Measurements from ENCODE around the gene AGPAT4. TPM values are rescaled to one million over a fixed set of nuclear protein-coding genes. Genes with fewer than 3 reads are reported as not detected.

The AGPAT4 gene
- total RNA-seq, 1 donor from 2014 or later: 2.2 TPM

DNA sequence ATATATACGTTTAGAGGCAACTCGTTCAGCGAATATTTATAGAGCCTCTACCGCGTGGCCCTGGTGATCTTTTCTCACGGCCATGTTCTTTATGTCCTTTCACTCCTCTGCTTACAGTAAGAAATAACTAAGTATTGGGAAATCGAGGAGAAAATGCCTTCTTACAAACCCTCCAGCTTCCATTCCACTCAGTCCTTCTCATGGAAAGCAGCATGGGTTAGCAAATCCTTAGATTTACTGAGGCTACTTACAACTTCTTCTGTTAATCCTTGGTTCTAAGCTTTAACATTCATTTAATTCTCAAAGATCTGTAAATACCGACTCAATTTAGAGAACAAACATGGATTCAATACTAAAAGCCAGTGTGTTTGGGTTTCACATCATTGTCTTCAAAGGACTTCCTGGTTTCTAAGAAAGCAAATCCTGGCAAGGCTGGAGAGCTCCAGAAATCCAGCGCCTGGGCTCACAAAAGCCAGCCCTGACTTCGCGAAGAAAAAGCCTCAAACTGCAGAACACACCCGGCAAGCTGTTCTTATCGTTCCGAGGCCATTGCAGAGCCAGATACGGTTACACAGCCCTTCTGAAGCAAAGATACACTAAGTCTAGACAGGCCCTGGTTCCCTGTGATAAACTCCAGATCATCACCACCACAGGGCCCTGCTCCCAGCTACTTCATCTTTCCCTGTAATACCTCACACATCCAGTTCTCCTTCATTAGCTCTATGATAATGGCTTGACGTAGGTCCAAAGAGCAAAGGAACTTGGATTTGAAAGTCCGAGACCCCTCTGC is 19.2 kb downstream of the AGPAT4 start:
- Histone ChIP-seq H3K4me3 (no peak overlapping the region), H3K27me3 (ENCODE audit: low read depth) (no peaks in the 10 kb centered on the region), H3K9me3 (replicated peaks) (peaks cover 4% of the 10 kb centered on the region), H3K4me1 (peaks cover 6% of the 10 kb centered on the region), H3K27ac (replicated peaks) (no peak overlapping the region), H3K36me3 (no peaks in the 10 kb centered on the region)
- TF ChIP-seq CTCF (IDR thresholded peaks at IDR 0.05; ENCODE audit: borderline replicate concordance): no peak
- DNase-seq: no peak
- intact Hi-C loops (cut with micrococcal nuclease): no loop called here

- no peak for DNase-seq
- Histone ChIP-seq H3K36me3 (no peaks in the 10 kb centered on the region), H3K27me3 (ENCODE audit: low read depth) (no peaks in the 10 kb centered on the region), H3K4me1 (peaks cover 6% of the 10 kb centered on the region), H3K4me3 (no peak overlapping the region), H3K9me3 (replicated peaks) (peaks cover 10% of the 10 kb centered on the region), H3K27ac (replicated peaks) (no peak overlapping the region)
- intact Hi-C loops (cut with micrococcal nuclease): no loop called here
- TF ChIP-seq CTCF (IDR thresholded peaks at IDR 0.05; ENCODE audit: borderline replicate concordance): no peak
Measured at GRCh38 chr6:161254126-161254463, 19.8 kb downstream of the AGPAT4 start.

DNA sequence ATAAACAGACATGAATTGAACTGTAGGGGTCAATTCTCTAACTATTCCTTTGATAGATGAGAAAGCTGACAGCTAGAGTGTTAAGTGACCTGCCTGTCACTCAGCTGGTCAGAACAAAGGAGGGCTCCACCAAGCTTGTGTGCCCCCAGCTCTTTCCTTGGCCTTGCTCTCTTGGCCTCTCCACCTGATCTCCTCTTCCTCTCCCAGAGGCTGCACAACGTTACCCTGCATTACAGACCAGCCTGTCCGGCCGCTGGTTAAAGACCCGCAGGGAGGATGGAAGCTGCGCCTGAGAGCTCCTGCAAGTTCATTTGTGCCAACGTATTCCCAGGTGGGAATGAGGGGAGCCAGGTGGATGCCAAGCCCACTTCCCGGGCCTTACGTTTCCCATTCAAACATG is 22.5 kb downstream of the AGPAT4 start:
- no peak for DNase-seq
- Histone ChIP-seq H3K9me3 (replicated peaks) (peaks cover 14% of the 10 kb centered on the region), H3K27me3 (ENCODE audit: low read depth) (no peaks in the 10 kb centered on the region), H3K4me1 (peaks cover 6% of the 10 kb centered on the region), H3K36me3 (no peaks in the 10 kb centered on the region), H3K27ac (replicated peaks) (no peak overlapping the region), H3K4me3 (no peak overlapping the region)
- no peak for TF ChIP-seq CTCF (IDR thresholded peaks at IDR 0.05; ENCODE audit: borderline replicate concordance)
- intact Hi-C loops (cut with micrococcal nuclease): no loop called here

GRCh38 chr6:161249327-161249726 is 24.5 kb downstream of the AGPAT4 start:
- intact Hi-C loops (cut with micrococcal nuclease): no loop called here
- no peak for TF ChIP-seq CTCF (IDR thresholded peaks at IDR 0.05; ENCODE audit: borderline replicate concordance)
- Histone ChIP-seq H3K4me1 (peaks cover under 1% of the 10 kb centered on the region), H3K27ac (replicated peaks) (no peak overlapping the region), H3K4me3 (no peak overlapping the region), H3K27me3 (ENCODE audit: low read depth) (no peaks in the 10 kb centered on the region), H3K9me3 (replicated peaks) (peaks cover 14% of the 10 kb centered on the region), H3K36me3 (no peaks in the 10 kb centered on the region)
- DNase-seq: no peak

GRCh38 chr6:161246725-161247124 is 27.1 kb downstream of the AGPAT4 start:
- TF ChIP-seq CTCF (IDR thresholded peaks at IDR 0.05; ENCODE audit: borderline replicate concordance): no peak
- no peak for DNase-seq
- Histone ChIP-seq H3K27ac (replicated peaks) (no peak overlapping the region), H3K27me3 (ENCODE audit: low read depth) (no peaks in the 10 kb centered on the region), H3K4me3 (no peak overlapping the region), H3K36me3 (no peaks in the 10 kb centered on the region), H3K4me1 (no peaks in the 10 kb centered on the region), H3K9me3 (replicated peaks) (peaks cover 14% of the 10 kb centered on the region)
- intact Hi-C loops (cut with micrococcal nuclease): no loop called here
